Measurements from ENCODE around the gene ITGB1BP1. TPM values are rescaled to one million over a fixed set of nuclear protein-coding genes. Genes with fewer than 3 reads are reported as not detected.

Gene ITGB1BP1
- total RNA-seq, 1 experiment from 2014 or later: 93.1 TPM

- DNase-seq: no peak
- Mint-ChIP-seq H3K4me1 (ENCODE audit: low read depth, unreplicated experiment) (no peaks in the 10 kb centered on the region), H3K36me3 (ENCODE audit: insufficient read depth, unreplicated experiment) (peaks cover 76% of the 10 kb centered on the region), H3K27ac (ENCODE audit: unreplicated experiment) (no peak overlapping the region), H3K9me3 (ENCODE audit: low read depth, unreplicated experiment) (no peaks in the 10 kb centered on the region), H3K4me3 (ENCODE audit: low read depth, unreplicated experiment) (no peak overlapping the region), H3K27me3 (ENCODE audit: unreplicated experiment) (no peaks in the 10 kb centered on the region)
- CTCF ChIA-PET: no interaction called here
- TF ChIP-seq CTCF (IDR thresholded peaks at IDR 0.05; ENCODE audit: unreplicated experiment): no peak
- no TSS peak for BruUV-seq (replicated peaks)
- intact Hi-C loops (cut with micrococcal nuclease; ENCODE audit: unreplicated experiment): no loop called here
Measured at GRCh38 chr2:9390151-9390850, 33.0 kb downstream of the ITGB1BP1 start.

- H3K9me3 Mint-ChIP-seq (ENCODE audit: low read depth, unreplicated experiment): no peaks in the 10 kb centered on the region
- no peaks in the 10 kb centered on the region for H3K27me3 Mint-ChIP-seq (ENCODE audit: unreplicated experiment)
- H3K27ac Mint-ChIP-seq (ENCODE audit: unreplicated experiment): no peak overlapping the region
- peaks cover 68% of the 10 kb centered on the region for H3K36me3 Mint-ChIP-seq (ENCODE audit: insufficient read depth, unreplicated experiment)
- no peaks in the 10 kb centered on the region for H3K4me1 Mint-ChIP-seq (ENCODE audit: low read depth, unreplicated experiment)
- no TSS peak for BruUV-seq (replicated peaks)
- intact Hi-C loops (cut with micrococcal nuclease; ENCODE audit: unreplicated experiment): no loop called here
- CTCF ChIA-PET: no interaction called here
- no peak overlapping the region for H3K4me3 Mint-ChIP-seq (ENCODE audit: low read depth, unreplicated experiment)
- TF ChIP-seq CTCF (IDR thresholded peaks at IDR 0.05; ENCODE audit: unreplicated experiment): no peak
- DNase-seq: no peak
Measured at GRCh38 chr2:9388950-9389911, 34.1 kb downstream of the ITGB1BP1 start.

DNA sequence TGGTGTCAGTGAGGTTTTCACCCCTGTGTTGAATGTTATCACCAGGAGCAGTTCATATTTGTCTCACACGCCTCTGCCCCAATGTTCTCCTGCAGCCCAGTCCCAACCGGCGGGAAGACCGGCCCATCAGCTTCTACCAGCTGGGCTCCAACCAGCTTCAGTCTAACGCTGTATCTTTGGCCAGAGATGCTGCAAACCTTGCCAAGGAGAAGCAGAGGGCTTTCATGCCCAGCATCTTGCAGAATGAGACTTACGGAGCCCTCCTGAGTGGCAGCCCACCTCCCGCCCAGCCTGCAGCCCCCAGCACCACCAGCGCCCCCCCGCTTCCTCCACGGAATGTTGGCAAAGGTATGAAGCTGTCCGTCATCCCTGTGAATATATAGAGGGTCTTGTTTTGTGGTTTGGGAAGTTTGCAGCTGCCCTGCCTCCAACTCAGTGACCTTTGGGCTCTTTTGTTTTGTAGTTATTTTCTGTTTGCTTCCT lies 35.1 kb downstream of the ITGB1BP1 start:
- intact Hi-C loops (cut with micrococcal nuclease; ENCODE audit: unreplicated experiment): no loop called here
- Mint-ChIP-seq H3K27ac (ENCODE audit: unreplicated experiment) (no peak overlapping the region), H3K4me3 (ENCODE audit: low read depth, unreplicated experiment) (no peak overlapping the region), H3K4me1 (ENCODE audit: low read depth, unreplicated experiment) (no peaks in the 10 kb centered on the region), H3K36me3 (ENCODE audit: insufficient read depth, unreplicated experiment) (peaks cover 59% of the 10 kb centered on the region), H3K9me3 (ENCODE audit: low read depth, unreplicated experiment) (no peaks in the 10 kb centered on the region), H3K27me3 (ENCODE audit: unreplicated experiment) (no peaks in the 10 kb centered on the region)
- CTCF ChIA-PET: no interaction called here
- no TSS peak for BruUV-seq (replicated peaks)
- DNase-seq: no peak
- TF ChIP-seq CTCF (IDR thresholded peaks at IDR 0.05; ENCODE audit: unreplicated experiment): no peak

DNA sequence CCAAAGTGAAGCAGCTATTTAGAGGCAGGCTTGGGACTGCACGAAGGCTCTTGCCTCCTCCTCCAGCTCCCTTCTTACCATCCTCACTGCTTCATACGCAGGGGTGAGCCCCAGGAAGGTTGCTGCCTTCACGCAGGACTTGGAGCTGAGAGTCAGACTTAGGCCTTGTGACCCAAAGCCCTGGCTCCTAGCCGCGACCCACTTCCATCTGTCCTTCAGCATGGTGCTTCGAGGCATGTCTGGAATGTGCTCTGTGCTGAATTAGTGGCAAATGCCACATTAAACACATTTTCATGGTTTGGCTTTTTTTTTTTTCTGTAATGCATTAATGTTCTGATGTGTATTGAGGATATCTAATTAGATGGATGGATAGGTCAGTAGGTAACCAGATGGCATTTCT lies 37.5 kb downstream of the ITGB1BP1 start:
- no peak for DNase-seq
- intact Hi-C loops (cut with micrococcal nuclease; ENCODE audit: unreplicated experiment): no loop called here

More for the DNA sequence above, 37.5 kb downstream of the ITGB1BP1 start:
- no peak for TF ChIP-seq CTCF (IDR thresholded peaks at IDR 0.05; ENCODE audit: unreplicated experiment)
- no peaks in the 10 kb centered on the region for H3K9me3 Mint-ChIP-seq (ENCODE audit: low read depth, unreplicated experiment)
- H3K4me1 Mint-ChIP-seq (ENCODE audit: low read depth, unreplicated experiment): peaks cover 8% of the 10 kb centered on the region
- no peak overlapping the region for H3K27ac Mint-ChIP-seq (ENCODE audit: unreplicated experiment)
- CTCF ChIA-PET: interaction anchor here (0.7 kb wide), 2 partner anchors 16 to 246 kb away, joined by 3 to 5 read pairs; no protein-coding TSS in a partner anchor
- BruUV-seq (replicated peaks): no TSS peak
- no peak overlapping the region for H3K4me3 Mint-ChIP-seq (ENCODE audit: low read depth, unreplicated experiment)
- peaks cover 61% of the 10 kb centered on the region for H3K36me3 Mint-ChIP-seq (ENCODE audit: insufficient read depth, unreplicated experiment)
- H3K27me3 Mint-ChIP-seq (ENCODE audit: unreplicated experiment): no peaks in the 10 kb centered on the region
